Trophoblast cell (in vitro differentiated cells and primary cell): ENCODE data around the gene WDR49.

Experiments used
- DNase-seq, 2 donors: peaks; one replicate each; pipeline ENCODE4 v3.0.0-alpha.2; 2016
- H2AFZ ChIP-seq: 2 replicates; pipeline ENCODE4 v1.6.1; 2013; ENCODE audit warnings: low read length, moderate library complexity, mild to moderate bottlenecking; ENCODE audit not compliant: insufficient read depth, poor library complexity
- H2AK5ac ChIP-seq: 2 replicates; pipeline ENCODE4 v1.6.1; 2013; ENCODE audit warnings: mild to moderate bottlenecking, low read length
- H2BK120ac ChIP-seq: 2 replicates; pipeline ENCODE4 v1.6.1; 2013; ENCODE audit warnings: low read length, mild to moderate bottlenecking, moderate library complexity; ENCODE audit not compliant: insufficient read depth, poor library complexity
- H2BK12ac ChIP-seq: 2 replicates; pipeline ENCODE4 v1.6.1; 2013; ENCODE audit warnings: mild to moderate bottlenecking, low read length, moderate library complexity
- H2BK5ac ChIP-seq: 2 replicates; pipeline ENCODE4 v1.6.1; 2013; ENCODE audit warnings: low read length, low read depth, moderate library complexity, mild to moderate bottlenecking; ENCODE audit not compliant: poor library complexity
- H3K14ac ChIP-seq: 2 replicates; pipeline ENCODE4 v1.6.1; 2013; ENCODE audit warnings: mild to moderate bottlenecking, low read length
- H3K18ac ChIP-seq: 2 replicates; pipeline ENCODE4 v1.6.1; 2013; ENCODE audit warnings: mild to moderate bottlenecking, low read length
- H3K23ac ChIP-seq: 2 replicates; pipeline ENCODE4 v1.6.1; 2013; ENCODE audit warnings: low read length
- H3K27ac ChIP-seq: 2 replicates; pipeline ENCODE4 v1.5.1; 2013; ENCODE audit warnings: low read depth, mild to moderate bottlenecking, inconsistent platforms, low read length, moderate library complexity
- H3K27me3 ChIP-seq: 2 replicates; pipeline ENCODE4 v1.6.1; 2013; ENCODE audit warnings: inconsistent platforms, mild to moderate bottlenecking, low read length, moderate library complexity; ENCODE audit not compliant: insufficient read depth
- H3K36me3 ChIP-seq, 2 experiments: 1 replicate in 1 of 2; 2 replicates in 1 of 2; pipeline ENCODE4 v1.6.1; 2013; ENCODE audit warnings: low read length in 2 of 2, mild to moderate bottlenecking in 2 of 2, moderate library complexity in 1 of 2; ENCODE audit not compliant: insufficient read depth in 2 of 2, control insufficient read depth in 1 of 2
- H3K4ac ChIP-seq: 2 replicates; pipeline ENCODE4 v1.6.1; 2013; ENCODE audit warnings: low read depth, mild to moderate bottlenecking, low read length, moderate library complexity
- H3K4me1 ChIP-seq, 2 experiments: 1 replicate in 1 of 2; 2 replicates in 1 of 2; pipeline ENCODE4 v1.6.1; 2013; ENCODE audit warnings: low read length in 2 of 2, mild to moderate bottlenecking in 2 of 2, moderate library complexity in 1 of 2; ENCODE audit not compliant: insufficient read depth in 2 of 2, control insufficient read depth in 1 of 2
- H3K4me2 ChIP-seq: 2 replicates; pipeline ENCODE4 v1.6.1; 2013; ENCODE audit warnings: inconsistent platforms, mild to moderate bottlenecking, low read length, moderate library complexity
- H3K4me3 ChIP-seq: 2 replicates; pipeline ENCODE4 v1.5.1; 2013; ENCODE audit warnings: mild to moderate bottlenecking, low read depth, low read length, inconsistent platforms
- H3K79me1 ChIP-seq: one replicate; pipeline ENCODE4 v1.6.1; 2013; ENCODE audit warnings: low read length
- H3K79me2 ChIP-seq: 2 replicates; pipeline ENCODE4 v1.6.1; 2013; ENCODE audit warnings: low read length, mild to moderate bottlenecking; ENCODE audit not compliant: control insufficient read depth, insufficient read depth, poor library complexity
- H3K9ac ChIP-seq: 2 replicates; pipeline ENCODE4 v1.6.1; 2013; ENCODE audit warnings: mild to moderate bottlenecking, low read length
- H3K9me3 ChIP-seq: 2 replicates; pipeline ENCODE4 v1.6.1; 2013; ENCODE audit warnings: low read depth, mild to moderate bottlenecking, control low read depth, inconsistent platforms, low read length; ENCODE audit not compliant: insufficient read depth
- H4K12ac ChIP-seq: 2 replicates; pipeline ENCODE4 v1.6.1; 2013; ENCODE audit warnings: low read depth, mild to moderate bottlenecking, low read length, moderate library complexity
- H4K8ac ChIP-seq: 2 replicates; pipeline ENCODE4 v1.6.1; 2013; ENCODE audit warnings: low read depth, mild to moderate bottlenecking, low read length, moderate library complexity
- H4K91ac ChIP-seq: one replicate; pipeline ENCODE4 v1.6.1; 2013; ENCODE audit warnings: low read depth, mild to moderate bottlenecking, low read length, moderate library complexity
- WGBS: extraction: QIAGEN DNeasy Blood & Tissue Kit; methylation state at CpG from one replicate; pipeline ENCODE4 v1.1.7; 2013; ENCODE audit warnings: missing lambda C conversion rate; ENCODE audit not compliant: insufficient read length, insufficient coverage; ENCODE audit errors: extremely low coverage; 5-methylcytosine and 5-hydroxymethylcytosine counted together

WDR49 gene

DNA sequence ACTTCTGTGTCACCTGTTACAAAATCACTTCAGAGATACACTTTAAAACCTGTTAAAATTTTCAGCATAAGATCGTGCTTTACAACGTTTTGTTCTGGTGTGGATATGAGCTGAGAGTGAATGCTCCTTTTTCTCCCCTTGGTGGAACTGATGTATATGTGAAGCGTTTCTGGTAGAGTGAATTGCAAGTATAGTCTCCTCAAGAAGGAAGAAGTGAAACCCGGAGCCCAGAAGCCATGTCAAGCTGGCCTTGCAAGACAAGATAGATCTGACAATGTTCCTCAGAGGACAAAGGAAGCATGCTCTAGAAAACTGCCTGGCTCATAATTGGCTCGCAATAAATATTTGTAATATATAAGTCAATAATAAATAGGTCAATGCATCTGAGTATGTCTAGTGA, 203.5 kb downstream of the WDR49 start:
- no peaks in the 10 kb centered on the region for H3K36me3 ChIP-seq
- no peak overlapping the region for H4K8ac ChIP-seq
- H2BK120ac ChIP-seq = no peak overlapping the region
- H2AFZ ChIP-seq = no peak overlapping the region
- H2BK12ac ChIP-seq = no peak overlapping the region
- H2BK5ac ChIP-seq = no peak overlapping the region
- H3K4me1 ChIP-seq = no peaks in the 10 kb centered on the region
- H3K18ac ChIP-seq = no peak overlapping the region
- no peak overlapping the region for H4K91ac ChIP-seq
- no peak overlapping the region for H2AK5ac ChIP-seq
- H3K79me1 ChIP-seq = no peaks in the 10 kb centered on the region
- H3K27ac ChIP-seq = no peak overlapping the region
- WGBS = no CpG with 5 or more reads among the region's 5 CpGs
- H3K14ac ChIP-seq = no peak overlapping the region
- H3K79me2 ChIP-seq = no peaks in the 10 kb centered on the region
- H3K4me2 ChIP-seq = no peak overlapping the region
- H3K4ac ChIP-seq = no peak overlapping the region
- no peak overlapping the region for H4K12ac ChIP-seq
- no peak overlapping the region for H3K9ac ChIP-seq
- no peak for DNase-seq
- no peaks in the 10 kb centered on the region for H3K9me3 ChIP-seq
- no peak overlapping the region for H3K4me3 ChIP-seq
- H3K23ac ChIP-seq = no peak overlapping the region
- no peaks in the 10 kb centered on the region for H3K27me3 ChIP-seq

DNA sequence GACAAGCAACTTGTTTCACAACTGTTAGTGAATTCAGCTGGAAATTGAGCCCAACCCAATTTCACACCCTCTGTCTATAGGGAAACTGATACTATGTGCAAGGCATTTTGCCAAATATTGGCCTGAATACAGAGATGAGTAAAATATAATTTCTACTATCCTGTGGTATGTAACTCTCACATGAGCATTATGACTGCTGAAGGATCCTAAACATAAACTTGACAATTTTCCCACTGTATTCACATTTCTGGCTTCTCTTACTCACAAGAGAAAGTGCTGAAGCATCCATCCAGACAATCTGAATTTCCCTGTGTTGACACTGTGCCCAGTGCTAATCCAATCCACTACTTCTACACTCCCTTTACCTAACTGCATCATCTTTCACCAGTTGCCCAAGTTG, 208.3 kb downstream of the WDR49 start:
- no peaks in the 10 kb centered on the region for H3K27me3 ChIP-seq
- no peak overlapping the region for H4K91ac ChIP-seq
- H3K4ac ChIP-seq = no peak overlapping the region
- H2BK120ac ChIP-seq = no peak overlapping the region
- H3K23ac ChIP-seq = no peak overlapping the region
- no peaks in the 10 kb centered on the region for H3K36me3 ChIP-seq
- no peak overlapping the region for H3K4me3 ChIP-seq
- no peak overlapping the region for H4K12ac ChIP-seq
- H3K4me1 ChIP-seq = no peaks in the 10 kb centered on the region
- DNase-seq = no peak
- H3K9me3 ChIP-seq = no peaks in the 10 kb centered on the region
- no peaks in the 10 kb centered on the region for H3K79me1 ChIP-seq
- no peaks in the 10 kb centered on the region for H3K79me2 ChIP-seq
- no peak overlapping the region for H2AK5ac ChIP-seq
- no peak overlapping the region for H2BK5ac ChIP-seq
- H3K9ac ChIP-seq = no peak overlapping the region
- no peak overlapping the region for H4K8ac ChIP-seq
- no peak overlapping the region for H3K27ac ChIP-seq
- no peak overlapping the region for H3K14ac ChIP-seq
- H2BK12ac ChIP-seq = no peak overlapping the region
- no peak overlapping the region for H3K18ac ChIP-seq
- no peak overlapping the region for H2AFZ ChIP-seq
- H3K4me2 ChIP-seq = no peak overlapping the region

DNA sequence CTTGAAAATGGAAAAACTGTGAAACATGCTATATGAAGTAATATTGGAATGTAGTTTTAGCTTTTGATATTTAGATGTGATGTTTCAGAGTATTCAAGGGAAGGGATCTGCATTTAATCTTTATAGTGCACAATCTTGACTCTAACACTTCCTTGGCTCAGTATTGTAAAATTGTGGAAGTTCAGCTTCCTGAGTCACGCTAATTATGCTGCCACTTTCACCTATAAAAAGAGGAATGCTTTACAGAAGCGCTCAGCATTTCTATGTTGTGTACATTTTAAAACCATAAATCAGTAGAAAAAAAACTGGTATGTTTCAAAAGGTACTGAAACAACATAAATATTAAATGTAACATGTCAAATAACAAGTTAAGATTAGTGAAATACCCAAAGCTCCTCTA, 212.5 kb downstream of the WDR49 start:
- DNase-seq = peak; percentile 21 to 64
- Histone ChIP-seq H3K27me3 (no peaks in the 10 kb centered on the region), H2AFZ (no peak overlapping the region), H2BK120ac (no peak overlapping the region), H2BK5ac (no peak overlapping the region), H3K36me3 (no peaks in the 10 kb centered on the region), H3K79me1 (no peaks in the 10 kb centered on the region), H3K27ac (no peak overlapping the region), H3K14ac (no peak overlapping the region), H4K91ac (no peak overlapping the region), H3K4me2 (no peak overlapping the region), H3K23ac (no peak overlapping the region), H4K8ac (no peak overlapping the region), H3K79me2 (no peaks in the 10 kb centered on the region), H2BK12ac (no peak overlapping the region), H2AK5ac (no peak overlapping the region), H3K4me3 (no peak overlapping the region), H3K18ac (no peak overlapping the region), H3K9ac (no peak overlapping the region), H3K4me1 (peaks cover 0 to 3% of the 10 kb centered on the region in 2 experiments), H3K4ac (no peak overlapping the region), H4K12ac (no peak overlapping the region), H3K9me3 (no peaks in the 10 kb centered on the region)
- WGBS = no CpG with 5 or more reads among the region's 2 CpGs

DNA sequence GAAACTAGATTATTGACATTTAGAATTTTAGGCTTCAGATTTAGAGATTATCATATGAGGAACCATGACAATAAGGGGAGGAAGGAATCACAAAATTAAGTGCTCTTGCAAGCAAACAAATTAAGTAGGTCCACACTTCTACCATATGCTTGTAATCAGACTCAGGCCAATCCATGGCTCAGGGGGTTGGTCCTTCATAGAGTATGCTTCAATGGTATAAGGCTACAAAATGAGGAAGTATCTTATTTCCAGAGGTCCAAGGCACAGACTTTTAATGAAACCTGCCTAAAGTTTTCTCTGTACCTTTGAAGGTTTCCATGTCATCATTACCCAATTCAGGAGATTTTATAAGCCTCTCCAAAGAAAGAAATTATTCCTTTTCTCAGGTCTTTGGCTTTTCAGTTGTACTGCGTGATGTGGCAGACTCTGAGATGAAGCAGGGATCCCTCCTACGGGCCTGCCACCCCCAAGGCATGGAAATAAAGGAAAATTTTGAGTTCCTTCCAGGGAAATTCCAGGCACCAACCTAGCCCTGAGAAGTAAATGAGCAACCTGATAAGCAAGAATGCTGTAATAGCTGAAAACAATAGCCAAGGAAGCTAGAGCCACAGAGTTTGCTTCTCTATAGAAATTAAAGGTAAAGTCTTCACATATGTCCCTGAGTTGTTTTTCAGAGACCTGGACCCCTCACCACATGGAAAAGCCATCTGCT, 216.2 kb downstream of the WDR49 start:
- Histone ChIP-seq H4K8ac (no peak overlapping the region), H2BK120ac (no peak overlapping the region), H3K27ac (no peak overlapping the region), H4K12ac (no peak overlapping the region), H3K79me1 (no peaks in the 10 kb centered on the region), H4K91ac (no peak overlapping the region), H3K4me3 (no peak overlapping the region), H2AFZ (no peak overlapping the region), H3K27me3 (no peaks in the 10 kb centered on the region), H3K4ac (no peak overlapping the region), H2BK12ac (no peak overlapping the region), H3K79me2 (no peaks in the 10 kb centered on the region), H3K14ac (no peak overlapping the region), H2AK5ac (no peak overlapping the region), H3K36me3 (no peaks in the 10 kb centered on the region), H3K9me3 (no peaks in the 10 kb centered on the region), H3K9ac (no peak overlapping the region), H3K4me2 (no peak overlapping the region), H3K4me1 (peaks cover 0 to 3% of the 10 kb centered on the region in 2 experiments), H2BK5ac (no peak overlapping the region), H3K18ac (no peak overlapping the region), H3K23ac (no peak overlapping the region)
- DNase-seq = peak; percentile 21 to 59
- WGBS = no CpG with 5 or more reads among the region's 2 CpGs
